K562 (cell line): ENCODE results near the gene KIF6. TPM values are rescaled to one million over a fixed set of nuclear protein-coding genes. Genes with fewer than 3 reads are reported as not detected.

Experiments
- ATAC-seq: fragments of 200-7000 bp; cut with Tn5 transposase; 3 replicates; pipeline ENCODE4 v1.9.1; 2020; ENCODE audit warnings: moderate library complexity
- BruUV-seq: library from RNA; stranded (reverse); fragments of 400-500 nt; replicated peaks from 2 replicates; lab custom pipeline; 2021; lab: Mats Ljungman, UMichigan
- CTCF ChIA-PET: fragments of 300-600 bp; formaldehyde crosslinking; extraction: SDS; loops from one replicate; lab custom pipeline; 2021; ENCODE audit warnings: low intra/inter-chr PET ratio; lab: Yijun Ruan, JAX
- POLR2A ChIA-PET: fragments of 300-600, 350-650 bp; sonication (Branson Sonifier 250); formaldehyde crosslinking; extraction: SDS; loops from one replicate; lab custom pipeline; 2021; ENCODE audit warnings: antibody characterized with exemption, inconsistent platforms; lab: Yijun Ruan, JAX
- DNase-seq, 4 experiments: peaks; one replicate each; pipeline versions ENCODE4 v3.0.0 to v3.0.0-alpha.2; 2011 to 2018; ENCODE audit warnings: low spot score in 3 of 4, mixed read lengths in 3 of 4; ENCODE audit errors: extremely low read depth in 1 of 4
- FAIRE-seq: peaks from 2 replicates; lab custom pipeline; 2011; peaks lifted over from hg19 to GRCh38; lab: Jason Lieb, UNC
- H2AFZ ChIP-seq: 2 replicates; pipeline ENCODE4 v1.6.0; 2011; ENCODE audit warnings: low read depth, low read length, control low read depth, inconsistent platforms
- H3K27ac ChIP-seq: fragments of 200-600 bp; 3 replicates; pipeline ENCODE4 v1.8.0; 2011; ENCODE audit warnings: low read depth, mild to moderate bottlenecking, control low read depth, inconsistent platforms, low read length, moderate library complexity, mixed read lengths; ENCODE audit errors: extremely low read depth
- H3K27me3 ChIP-seq, 2 experiments: fragments of 300-600 bp in 1 of 2; 2 replicates in 1 of 2; 3 replicates in 1 of 2; pipeline versions ENCODE4 v1.6.0 to v1.8.0; 2011; ENCODE audit warnings: inconsistent platforms in 2 of 2, low read length in 2 of 2, mild to moderate bottlenecking in 1 of 2, mixed read lengths in 1 of 2, moderate library complexity in 1 of 2; ENCODE audit not compliant: control insufficient read depth in 2 of 2, insufficient read depth in 2 of 2
- H3K36me3 ChIP-seq: fragments of 300-600 bp; 3 replicates; pipeline ENCODE4 v1.8.0; 2011; ENCODE audit warnings: mild to moderate bottlenecking, low read length, inconsistent platforms; ENCODE audit not compliant: control insufficient read depth, insufficient read depth
- H3K4me1 ChIP-seq, 2 experiments: fragments of 200-600 bp in 1 of 2; replicated peaks in 1 of 2; 2 replicates in 1 of 2; 3 replicates in 1 of 2; pipeline versions ENCODE4 v1.5.1 to v1.8.0; 2011; ENCODE audit warnings: inconsistent platforms in 2 of 2, low read length in 2 of 2, mild to moderate bottlenecking in 1 of 2, mixed read lengths in 1 of 2, moderate library complexity in 1 of 2; ENCODE audit not compliant: control insufficient read depth in 2 of 2, insufficient read depth in 2 of 2
- H3K4me2 ChIP-seq: 2 replicates; pipeline ENCODE4 v1.6.1; 2011; ENCODE audit warnings: low read length, control low read depth, inconsistent platforms, mixed read lengths; ENCODE audit not compliant: insufficient read depth
- H3K4me3 ChIP-seq: fragments of 200-600 bp; sonication (generic), shearing (Covaris generic); 2 replicates; pipeline ENCODE4 v1.5.1; 2016; ENCODE audit warnings: control low read depth, inconsistent platforms
- H3K79me2 ChIP-seq: fragments of 200-600 bp; 3 replicates; pipeline ENCODE4 v1.8.0; 2011; ENCODE audit warnings: low read length, inconsistent platforms; ENCODE audit not compliant: control insufficient read depth, insufficient read depth
- H3K9ac ChIP-seq, 2 experiments: 2 replicates each; pipeline versions ENCODE4 v1.6.0 to v1.6.1; 2011; ENCODE audit warnings: low read depth in 2 of 2, low read length in 2 of 2, control low read depth in 1 of 2, inconsistent platforms in 1 of 2, mild to moderate bottlenecking in 1 of 2, mixed read lengths in 1 of 2; ENCODE audit not compliant: insufficient read depth in 1 of 2
- H3K9me1 ChIP-seq: one replicate; pipeline ENCODE4 v1.6.0; 2011; ENCODE audit warnings: inconsistent platforms, mild to moderate bottlenecking, low read length, moderate library complexity; ENCODE audit not compliant: control insufficient read depth, insufficient read depth
- H3K9me3 ChIP-seq: replicated peaks from 2 replicates; pipeline ENCODE4 v1.5.1; 2011; ENCODE audit warnings: low read depth, low read length, inconsistent platforms; ENCODE audit not compliant: control insufficient read depth, insufficient read depth
- H4K20me1 ChIP-seq: replicated peaks from 2 replicates; pipeline ENCODE4 v1.6.1; 2011; ENCODE audit warnings: low read length, inconsistent platforms, mixed read lengths; ENCODE audit not compliant: control insufficient read depth, insufficient read depth
- DDX20 ChIP-seq: fragments of 450-650 bp; IDR thresholded peaks from 2 replicates; pipeline ENCODE4 v1.6.1; 2016; ENCODE audit warnings: missing genetic modification characterization, low read depth, mild to moderate bottlenecking, missing compliant biosample characterization, moderate library complexity
- DNMT1 ChIP-seq: fragments of 450-650 bp; IDR thresholded peaks from 2 replicates; pipeline ENCODE4 v1.6.1; 2016; ENCODE audit warnings: antibody characterized with exemption, mild to moderate bottlenecking
- FOXK2 ChIP-seq, 2 experiments: fragments of 450-650 bp; IDR thresholded peaks in 1 of 2; conservative IDR thresholded peaks in 1 of 2; 2 replicates each; pipeline ENCODE4 v1.6.1; 2016; ENCODE audit warnings: low read depth in 2 of 2, mild to moderate bottlenecking in 1 of 2
- HNRNPL ChIP-seq: fragments of 200-400 bp; formaldehyde crosslinking; IDR thresholded peaks from 2 replicates; pipeline ENCODE4 v1.6.1; 2017; ENCODE audit warnings: low read depth, mild to moderate bottlenecking, low read length
- KAT8 ChIP-seq: fragments of 450-650 bp; IDR thresholded peaks from 2 replicates; pipeline ENCODE4 v1.6.1; 2016; ENCODE audit warnings: low read depth, mild to moderate bottlenecking
- MAX ChIP-seq: sonication (generic); formaldehyde crosslinking; IDR thresholded peaks from 2 replicates; pipeline ENCODE4 v1.9.0; 2022; ENCODE audit warnings: mild to moderate bottlenecking, missing genetic modification reagents
- MITF ChIP-seq: IDR thresholded peaks from 2 replicates; pipeline ENCODE4 v1.6.1; 2014; ENCODE audit warnings: antibody characterized with exemption
- RBM22 ChIP-seq: fragments of 200-400 bp; formaldehyde crosslinking; IDR thresholded peaks from 2 replicates; pipeline ENCODE4 v1.6.1; 2018; ENCODE audit warnings: low read length, low read depth; ENCODE audit not compliant: poor library complexity, severe bottlenecking
- SMARCB1 ChIP-seq: IDR thresholded peaks from 2 replicates; pipeline ENCODE4 v1.6.1; 2011; ENCODE audit warnings: improper control_type of control experiment, low read depth; ENCODE audit not compliant: insufficient read length
- ZFP30 ChIP-seq: fragments of 250-450 bp; sonication (Bioruptor Pico); IDR thresholded peaks from 2 replicates; pipeline ENCODE4 v1.8.0; 2022; ENCODE audit warnings: moderate library complexity, mild to moderate bottlenecking, inconsistent platforms, borderline replicate concordance
- WGBS: fragments of 100-300 bp; shearing (Covaris generic); methylation state at CpG from one replicate; pipeline ENCODE4 v1.1.6; 2016; ENCODE audit warnings: low coverage, mixed read lengths; ENCODE audit not compliant: insufficient coverage; ENCODE audit errors: missing lambda C conversion rate; 5-methylcytosine and 5-hydroxymethylcytosine counted together
- in situ Hi-C: fragments of 300-500 bp; cut with MboI; formaldehyde crosslinking; loops from 4 replicates; pipeline ENCODE4 v1.15.0; 2018; ENCODE audit warnings: inconsistent platforms, mixed read lengths
- intact Hi-C: fragments of 100-400 bp; cut with micrococcal nuclease; formaldehyde crosslinking; loops from 2 replicates; pipeline ENCODE4 v1.14.2; 2022
- polyA plus RNA-seq, 8 experiments: library from polyadenylated mRNA; depleted of rRNA in 4 of 8; stranded (reverse) in 5 of 8; unstranded in 3 of 8; fragments of >200 nt; fragmentation: Nextera tagmentation in 2 of 8; fragmentation: Illumina TruSeq in 1 of 8; extraction: Ambion mirVana in 2 of 8; extraction: Trizol in 1 of 8; gene quantifications; 2 replicates each; pipeline versions ENCODE4 v1.2.1 to v1.2.3, GENCODE V29; 2011 to 2014; ENCODE audit warnings: inconsistent platforms in 1 of 8, missing spikeins in 1 of 8
- total RNA-seq, 7 experiments: library from RNA; depleted of rRNA in 6 of 7; stranded (reverse); fragments of >200 nt in 6 of 7; fragmentation: Illumina TruSeq in 2 of 7; extraction: Trizol in 2 of 7; gene quantifications; 2 replicates each; pipeline versions ENCODE4 v1.2.1 to v1.2.3, GENCODE V29; 2011 to 2021; ENCODE audit warnings: low replicate concordance in 1 of 7

Gene KIF6
- total and polyA plus RNA-seq, 9 of the 15 experiments (the other 6 are each of a cell fraction or from before 2014, with no cell fraction given): not detected

GRCh38 chr6:39686976-39687375, 38.2 kb downstream of the KIF6 start:
- Histone ChIP-seq H3K36me3 (no peaks in the 10 kb centered on the region), H3K79me2 (no peaks in the 10 kb centered on the region), H3K4me2 (no peak overlapping the region), H3K4me1 (no peaks in the 10 kb centered on the region), H3K4me3 (no peak overlapping the region), H3K9me1 (no peaks in the 10 kb centered on the region), H3K9me3 (no peaks in the 10 kb centered on the region), H3K27ac (no peak overlapping the region), H3K27me3 (0 out of 5 replicates have a peak, but pooled peaks cover 0 to 3% of the 10 kb centered on the region in 2 experiments), H3K9ac (no peak overlapping the region), H4K20me1 (no peaks in the 10 kb centered on the region), H2AFZ (no peak overlapping the region)
- ChIA-PET POLR2A (no interaction called here), CTCF (no interaction called here)
- no TSS peak for BruUV-seq
- 2% methylated on average over 6 of the region's 6 CpGs for WGBS
- DNase-seq: no peak
- ATAC-seq: no peak
- FAIRE-seq: no peak
- intact Hi-C loops: no loop called here
- in situ Hi-C loops: no loop called here
- no peak for TF ChIP-seq SMARCB1
- TF ChIP-seq DNMT1: no peak
- no peak for TF ChIP-seq HNRNPL
- TF ChIP-seq MITF: no peak
- no peak for TF ChIP-seq ZFP30

GRCh38 chr6:39685938-39686337, 39.3 kb downstream of the KIF6 start:
- intact Hi-C loops (no loop called here), in situ Hi-C loops (no loop called here)
- Histone ChIP-seq H3K9ac (no peak overlapping the region), H3K79me2 (no peaks in the 10 kb centered on the region), H3K27ac (no peak overlapping the region), H4K20me1 (no peaks in the 10 kb centered on the region), H3K9me1 (no peaks in the 10 kb centered on the region), H3K27me3 (0 out of 5 replicates have a peak, but pooled peaks cover 0 to 3% of the 10 kb centered on the region in 2 experiments), H3K4me2 (no peak overlapping the region), H3K9me3 (no peaks in the 10 kb centered on the region), H3K36me3 (no peaks in the 10 kb centered on the region), H3K4me3 (no peak overlapping the region), H2AFZ (no peak overlapping the region), H3K4me1 (no peaks in the 10 kb centered on the region)
- no peak for DNase-seq
- ATAC-seq: no peak
- BruUV-seq: no TSS peak
- ChIA-PET POLR2A (no interaction called here), CTCF (no interaction called here)
- no peak for FAIRE-seq
- WGBS: 5% methylated on average over 1 of the region's 1 CpG
- TF ChIP-seq RBM22 (no peak), FOXK2 (conservative IDR thresholded peaks at IDR 0.05 in 1 of 2, IDR thresholded peaks at IDR 0.05 in 1 of 2; ENCODE audit: low read depth in 2 of 2) (no peak), KAT8 (no peak), MAX (CRISPR knock-in tag) (no peak), DDX20 (tag) (no peak)
